Fibroblast of upper back skin (primary cell): ENCODE measurements around the gene SLCO4A1.
A peak's percentile ranks its signal among the peaks of the same experiment; 100 is the strongest.

Experiments
- DNase-seq: peaks from one replicate; pipeline ENCODE4 v3.0.0-alpha.2; 2013

The SLCO4A1 gene

DNA sequence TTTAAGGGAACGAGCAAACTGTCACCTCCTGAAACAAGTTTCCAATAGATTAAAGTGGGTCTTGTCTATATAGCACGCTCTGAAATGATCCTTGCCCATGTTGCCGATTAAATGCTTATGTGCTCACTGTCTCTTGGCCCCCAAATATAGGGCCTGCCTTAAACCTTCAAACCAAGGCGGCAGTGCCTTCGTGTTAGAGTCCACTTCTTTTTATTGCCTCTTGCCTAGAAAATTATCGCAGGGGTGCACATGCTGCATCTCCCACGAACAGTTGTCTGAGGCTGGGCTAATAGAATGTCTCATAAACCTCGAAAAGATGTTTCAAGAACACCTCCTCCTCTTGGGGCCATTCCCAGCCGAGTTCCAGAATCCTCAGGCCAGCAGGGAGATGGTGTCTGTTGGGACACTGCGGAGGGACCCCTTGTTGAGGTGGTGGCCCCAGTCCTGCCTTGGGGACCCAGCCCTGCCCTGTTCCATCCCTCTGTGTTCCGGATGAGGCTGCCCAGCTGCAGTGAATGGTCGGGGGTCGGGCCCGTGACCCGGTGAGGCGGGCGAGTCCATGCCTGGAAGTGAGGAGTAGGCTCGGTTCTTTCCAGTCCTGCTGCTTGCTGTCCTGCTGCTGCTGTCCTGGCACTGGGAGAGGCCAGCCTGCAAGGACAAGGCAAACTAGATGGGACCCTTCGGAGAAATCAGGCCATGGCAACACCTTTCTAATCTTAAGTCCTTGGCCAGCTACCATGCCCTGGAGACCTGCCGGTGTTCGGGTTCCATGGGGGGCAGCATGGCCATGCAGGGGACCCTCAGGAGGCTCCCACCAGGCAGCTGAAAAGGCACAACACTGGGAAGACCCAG lies 34.7 kb upstream of the SLCO4A1 start:
- no peak for DNase-seq

DNA sequence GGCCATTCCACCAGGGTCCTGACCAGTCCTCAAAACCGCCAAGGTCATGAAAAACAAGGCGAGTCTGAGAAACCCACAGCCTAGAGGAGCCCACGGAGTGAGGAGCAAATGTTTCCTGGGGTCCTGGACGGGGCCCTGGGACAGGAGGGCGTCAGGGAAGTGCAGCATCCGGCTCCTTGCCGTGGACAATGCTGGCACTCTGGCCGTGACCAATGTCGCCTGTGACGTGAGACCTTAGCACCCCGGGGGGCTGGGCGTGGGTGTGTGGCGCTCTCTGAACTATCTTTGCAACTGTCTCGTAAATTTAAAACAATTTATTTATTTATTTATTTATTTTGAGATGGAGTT lies 34.1 kb upstream of the SLCO4A1 start:
- DNase-seq: no peak

DNA sequence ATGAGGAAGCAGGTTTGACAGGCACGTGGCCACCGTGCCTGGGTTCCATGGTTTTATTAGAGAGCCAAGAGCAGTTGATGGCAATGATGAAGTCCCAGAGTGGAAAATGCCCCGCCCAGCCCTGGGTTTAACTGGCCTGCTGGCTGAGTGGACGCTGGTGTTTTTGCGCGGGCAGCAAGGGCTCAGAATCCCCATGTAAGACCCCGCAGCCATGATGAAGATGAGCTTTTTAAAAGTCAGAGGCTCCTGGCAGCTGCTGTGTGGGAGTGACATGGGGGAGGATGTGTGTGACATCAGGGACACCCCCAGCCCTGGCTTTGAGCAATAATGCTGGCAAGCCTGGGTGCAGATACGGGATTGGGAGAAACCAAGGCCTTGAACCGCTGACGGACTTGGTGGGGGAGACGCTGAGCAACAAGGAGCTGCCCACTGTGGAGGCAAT lies 33.0 kb upstream of the SLCO4A1 start:
- no peak for DNase-seq

DNA sequence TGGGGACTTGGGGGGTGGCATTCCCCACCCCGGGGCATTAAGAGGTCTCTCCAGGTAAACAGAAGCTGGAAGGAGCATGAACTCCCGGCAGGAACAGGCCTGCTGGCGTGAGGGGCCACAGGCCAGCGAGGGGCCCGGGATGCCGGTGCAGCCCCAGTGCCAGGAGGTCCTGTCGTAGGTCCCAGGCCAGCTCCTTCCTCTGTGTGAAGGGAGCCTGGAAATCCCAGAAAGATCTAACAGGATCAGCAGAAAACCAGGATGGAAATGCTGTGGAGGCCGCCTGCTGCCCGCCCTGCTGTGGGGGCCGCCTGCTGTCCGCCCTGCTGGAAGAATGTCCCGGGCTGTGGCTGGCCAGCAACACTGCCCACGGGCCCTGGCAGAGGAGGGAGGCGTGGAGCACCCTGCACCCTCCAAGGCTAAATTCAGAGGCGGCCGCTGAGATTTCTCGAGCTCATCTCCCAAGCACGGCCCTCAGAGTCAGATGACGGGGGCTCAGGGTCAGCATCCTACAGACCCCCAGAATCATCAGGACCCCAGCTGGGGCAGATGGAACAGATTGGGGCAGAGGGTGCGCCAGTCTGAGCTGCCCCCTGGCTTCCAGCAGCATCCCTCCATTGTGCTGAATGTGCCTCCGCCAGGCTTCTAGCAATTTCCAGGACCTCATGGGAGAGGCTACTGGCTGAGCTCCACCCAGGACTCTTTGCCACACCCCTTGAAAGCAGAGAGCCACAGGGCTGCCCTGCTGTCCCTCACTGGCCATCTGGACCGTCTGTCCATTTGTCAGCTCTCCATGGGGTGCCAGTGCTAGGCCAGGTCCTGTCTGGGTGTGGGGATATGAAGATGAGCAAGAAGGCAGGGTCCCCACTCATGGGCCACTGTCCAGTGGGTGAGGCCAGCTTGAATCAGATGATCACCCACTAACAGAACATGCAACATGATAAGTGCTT lies 32.2 kb upstream of the SLCO4A1 start:
- DNase-seq: no peak

DNA sequence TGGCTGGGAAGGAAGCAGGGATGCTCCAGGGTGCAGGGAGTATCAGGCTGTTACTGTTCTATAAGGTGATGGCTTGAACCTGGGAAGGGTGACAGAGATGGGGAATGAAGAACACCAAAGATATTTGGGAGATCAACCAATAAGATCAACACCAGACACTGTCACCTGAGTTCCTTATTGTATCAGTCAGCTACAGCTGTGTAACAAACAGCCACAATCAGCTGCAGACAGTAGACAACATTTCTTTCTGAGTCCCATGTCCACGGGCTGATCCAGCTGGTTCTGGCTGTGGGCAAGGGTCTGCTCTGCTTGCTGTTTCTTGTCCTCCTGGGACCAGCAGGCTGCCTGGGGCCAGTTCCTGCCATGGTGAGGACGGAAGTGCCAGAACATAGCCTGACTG lies 31.3 kb upstream of the SLCO4A1 start:
- no peak for DNase-seq

DNA sequence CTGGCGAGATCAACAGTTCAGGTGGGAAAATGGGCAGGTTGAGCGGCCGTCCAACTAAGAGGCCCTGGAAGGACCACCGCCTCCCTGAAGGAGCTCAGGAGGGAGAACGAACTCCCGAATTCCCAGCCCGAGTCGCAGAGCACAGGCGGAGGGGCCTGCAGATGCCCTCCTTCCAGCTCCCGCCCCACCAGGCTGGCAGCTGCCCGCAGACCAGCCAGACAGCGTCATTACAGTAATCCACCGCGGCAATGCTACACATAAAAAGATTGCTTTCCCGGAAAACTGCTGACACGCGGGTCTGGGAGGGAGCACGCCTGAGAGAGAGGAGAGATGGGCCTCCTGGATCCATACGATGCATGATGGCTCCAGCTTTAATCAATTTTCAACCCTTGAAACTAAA lies 30.5 kb upstream of the SLCO4A1 start:
- DNase-seq: no peak

DNA sequence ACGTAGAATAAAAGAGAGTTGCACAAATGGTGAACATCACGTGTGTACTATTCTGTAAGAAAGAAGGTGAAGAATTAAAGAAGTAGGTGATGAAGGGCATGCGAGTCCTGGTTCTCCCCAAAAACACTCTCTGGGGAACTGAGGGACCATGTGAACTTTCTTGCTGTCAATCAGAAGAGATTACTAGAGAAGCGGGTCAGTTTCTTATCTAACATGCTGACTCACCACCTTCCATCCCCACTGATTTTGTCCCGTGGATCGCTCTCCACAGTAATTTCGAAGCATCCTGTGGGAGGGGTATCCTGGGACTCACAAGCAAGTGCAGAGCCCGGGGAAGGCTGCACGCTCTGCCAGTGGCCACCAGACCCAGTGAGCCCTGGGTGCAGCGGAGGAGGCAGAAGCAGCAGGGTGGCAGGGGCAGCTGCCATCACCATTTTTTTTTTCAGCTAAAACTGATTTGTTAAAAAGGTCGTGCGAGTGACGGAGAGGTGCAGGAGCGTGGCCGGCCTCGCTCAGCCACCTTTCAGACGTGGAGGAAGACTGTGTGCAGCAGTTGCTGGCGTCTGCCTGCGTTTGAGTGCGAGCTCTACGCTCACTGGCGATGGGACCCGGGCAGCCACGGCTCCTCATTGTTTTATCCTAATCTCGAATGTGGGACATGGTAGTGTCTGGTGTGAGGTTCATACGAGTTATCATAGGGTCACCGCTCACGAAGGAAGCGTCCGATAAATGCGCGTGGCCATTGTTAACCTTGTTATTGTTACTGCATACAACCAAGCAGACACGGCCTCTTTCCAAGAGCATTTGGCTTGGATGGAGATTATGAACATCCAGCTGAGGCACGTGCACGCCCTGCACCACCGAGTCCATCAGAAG lies 28.0 kb upstream of the SLCO4A1 start:
- DNase-seq: no peak

DNA sequence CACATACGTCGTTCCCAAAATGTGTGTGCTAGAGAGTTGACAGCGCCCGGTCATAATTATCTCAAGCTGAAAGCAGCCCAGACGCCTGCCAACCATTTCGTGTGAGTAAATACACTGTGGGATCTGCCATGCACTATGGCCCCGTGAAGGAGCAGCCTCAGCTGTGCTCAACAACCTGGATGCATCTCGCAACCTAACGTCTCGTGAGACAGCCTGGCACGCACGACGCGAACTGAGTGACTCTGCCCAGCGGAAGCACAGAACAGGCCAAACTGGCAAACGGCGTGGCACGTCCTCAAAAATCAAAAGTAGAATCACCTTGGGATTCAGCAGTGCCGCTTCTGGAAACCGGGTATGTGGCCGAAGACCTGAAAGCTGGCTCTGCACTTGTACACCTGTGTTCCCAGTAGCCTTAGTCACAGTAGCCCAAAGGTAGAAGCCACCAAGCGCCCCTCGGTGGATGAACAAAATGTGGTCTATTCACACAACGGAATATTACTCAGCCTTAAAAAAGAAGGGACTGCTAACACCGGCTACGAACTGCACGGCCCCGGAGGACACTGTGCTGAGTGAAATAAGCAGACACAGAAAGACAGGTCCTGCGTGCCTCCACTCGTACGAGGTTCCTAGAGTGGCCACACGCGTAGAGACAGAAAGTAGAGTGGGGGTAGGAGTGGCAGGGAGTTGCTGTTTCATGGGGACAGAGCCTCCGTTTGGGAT lies 27.2 kb upstream of the SLCO4A1 start:
- no peak for DNase-seq

DNA sequence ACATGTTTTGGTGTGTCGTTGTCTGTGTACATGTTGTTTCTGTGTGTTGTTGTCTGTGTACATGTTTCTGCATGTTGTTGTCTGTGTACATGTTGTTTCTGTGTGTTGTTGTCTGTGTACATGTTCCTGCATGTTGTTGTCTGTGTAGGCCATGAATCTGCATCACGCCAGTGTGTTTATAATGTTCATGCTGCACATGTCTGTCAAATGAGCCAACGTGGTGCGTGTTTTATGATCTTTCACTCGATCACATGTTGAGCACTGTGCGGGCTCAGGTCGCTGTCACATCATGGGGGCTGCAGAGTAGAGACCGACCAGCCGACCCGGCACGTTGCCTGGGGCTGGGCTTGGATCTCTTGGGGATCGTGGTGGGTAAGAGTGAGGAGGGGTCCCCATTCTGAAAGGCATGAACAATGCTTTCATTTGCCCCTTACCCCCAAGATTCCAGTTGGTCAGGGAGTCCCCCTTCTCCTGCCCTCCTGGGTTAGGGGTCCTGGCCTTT lies 26.5 kb upstream of the SLCO4A1 start:
- no peak for DNase-seq

DNA sequence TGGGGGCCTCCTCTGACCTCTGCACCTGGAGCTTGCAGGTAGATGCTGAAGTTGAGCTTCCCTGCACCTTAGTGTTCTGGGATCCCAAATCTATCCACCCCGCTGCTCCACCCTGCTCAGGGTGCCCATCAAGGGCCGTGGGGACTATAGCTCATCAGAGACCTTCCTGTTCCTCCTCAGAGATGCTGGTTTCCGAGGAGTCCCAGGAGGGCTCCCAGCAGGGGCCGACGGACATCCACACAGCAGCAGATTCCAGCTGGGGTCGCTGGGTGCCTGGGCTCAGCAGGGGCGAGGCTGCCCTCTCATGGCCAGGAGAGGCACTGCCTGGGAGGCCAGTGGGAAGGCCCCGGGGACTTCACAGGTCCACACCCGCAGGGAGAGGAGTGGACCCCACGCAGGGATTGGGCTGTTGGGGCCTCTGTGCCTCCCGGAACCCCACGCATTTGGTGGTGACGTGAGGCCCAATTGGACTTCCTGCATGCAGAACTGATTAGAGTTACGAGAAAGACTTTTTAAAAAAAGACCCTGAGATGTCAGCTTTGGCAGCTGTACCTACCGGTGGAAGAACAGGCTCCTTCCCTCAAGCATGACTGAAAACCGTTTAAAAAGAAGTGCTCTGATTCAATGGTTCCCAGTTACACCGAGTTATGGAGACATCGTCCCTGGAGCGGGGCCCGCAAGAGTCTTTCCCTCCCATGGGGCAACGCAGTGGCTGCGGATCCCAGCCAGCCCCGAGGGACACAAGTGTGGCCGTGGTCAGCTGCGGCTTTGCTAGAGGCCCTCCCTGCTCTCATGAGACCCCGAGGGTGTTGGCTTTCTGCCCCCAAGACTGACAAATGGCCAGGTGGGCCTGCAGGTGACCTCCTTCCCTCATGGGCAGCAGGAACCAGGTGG lies 25.3 kb upstream of the SLCO4A1 start:
- DNase-seq: peak; percentile 47

DNA sequence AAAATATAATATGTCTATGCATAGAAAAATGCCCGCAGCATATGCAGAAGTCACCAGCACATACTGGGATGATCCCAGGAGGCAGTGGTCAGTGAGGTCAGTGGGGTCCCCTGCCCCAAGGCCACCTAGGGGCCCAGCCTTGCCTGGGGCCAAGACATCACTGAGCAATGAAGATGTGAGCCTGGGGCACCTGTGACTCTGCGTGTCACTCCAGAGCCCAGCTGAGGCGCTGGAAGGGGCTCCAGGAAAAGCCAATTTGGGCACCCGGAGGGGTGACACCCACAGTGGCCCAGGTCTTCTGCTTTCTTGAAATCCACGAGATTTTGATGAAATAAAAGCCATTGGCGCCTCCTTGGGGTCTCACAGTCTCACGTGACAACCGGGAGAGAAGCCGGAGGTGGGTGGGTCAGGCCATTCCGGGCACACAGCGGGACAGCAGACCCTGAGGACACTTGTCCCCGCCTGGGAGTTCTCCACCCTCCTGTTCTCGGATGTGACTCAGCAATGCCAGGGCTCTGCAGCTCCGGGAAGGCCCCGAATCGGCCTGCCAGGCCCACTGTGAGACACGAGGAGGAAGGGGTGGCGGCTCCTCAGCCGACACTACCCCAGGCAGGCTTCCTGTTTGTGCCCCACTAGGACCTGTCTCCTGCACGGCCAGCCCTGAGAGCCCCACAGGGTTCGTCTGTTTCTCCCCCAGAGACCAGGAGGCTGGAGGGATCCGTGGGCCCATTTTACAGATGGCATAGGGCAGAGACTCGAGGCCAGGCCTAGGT lies 24.4 kb upstream of the SLCO4A1 start:
- DNase-seq: no peak

DNA sequence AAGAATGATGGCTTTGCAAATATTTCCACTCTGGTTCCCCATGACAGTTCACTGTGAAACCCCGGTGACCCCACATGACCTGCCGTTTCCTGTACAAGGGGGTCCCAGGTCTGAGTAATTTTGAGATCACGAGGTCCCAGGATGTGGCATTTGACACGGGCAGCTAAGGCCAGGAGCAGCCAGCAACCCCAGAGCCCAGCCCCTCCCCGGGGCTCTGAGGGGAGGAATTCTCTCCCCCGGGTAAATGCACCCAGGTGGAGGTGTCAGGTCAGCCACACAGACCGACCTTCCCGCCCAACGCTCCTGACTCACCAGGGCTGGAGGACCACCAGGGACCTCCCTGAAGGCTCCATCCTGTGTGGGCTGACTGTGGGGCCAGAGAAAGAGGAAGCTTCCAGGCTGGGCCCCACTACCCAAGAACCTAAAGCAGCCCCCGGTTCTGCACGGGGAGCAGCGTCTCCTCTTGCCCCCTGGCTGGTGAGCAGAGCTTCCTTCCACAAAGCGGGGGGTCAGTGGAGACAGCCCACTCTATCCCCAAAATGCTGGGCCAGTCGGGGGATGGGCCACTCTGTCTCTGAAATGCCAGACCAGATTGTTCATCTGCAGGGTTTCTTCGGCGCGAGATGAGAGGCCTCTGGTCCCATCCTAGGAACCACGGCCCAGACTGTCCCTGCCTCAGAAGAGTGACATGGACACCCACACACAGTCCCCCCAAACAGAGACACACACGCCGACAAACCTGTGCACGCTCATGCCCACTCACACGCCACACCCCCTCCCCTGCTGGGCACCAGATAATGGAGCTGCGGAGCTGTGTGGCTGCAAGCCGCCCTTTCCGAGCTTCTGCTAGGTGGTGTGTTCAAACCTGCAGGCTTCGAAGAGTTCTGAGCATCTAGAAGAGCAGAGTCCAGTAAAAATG lies 23.4 kb upstream of the SLCO4A1 start:
- no peak for DNase-seq

DNA sequence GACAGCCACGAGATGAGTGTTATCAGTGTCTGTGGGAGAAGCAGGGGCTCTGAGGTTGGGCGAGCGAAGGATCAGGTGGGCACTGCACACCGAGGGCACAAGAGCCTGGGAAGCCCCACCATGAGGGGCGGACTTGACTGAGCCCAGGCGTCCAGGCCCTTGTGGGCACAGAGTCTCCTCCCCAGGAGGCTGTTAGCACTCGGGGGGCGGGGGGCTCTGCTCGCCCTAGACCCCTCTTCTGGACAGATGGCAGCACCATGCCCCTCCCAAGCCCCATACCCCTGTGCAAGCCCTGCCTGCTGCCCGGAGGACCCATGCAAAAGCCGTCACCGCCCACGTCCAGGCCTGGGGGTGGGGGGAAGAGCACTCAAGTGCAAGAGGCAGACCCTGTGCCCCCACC lies 21.7 kb upstream of the SLCO4A1 start:
- DNase-seq: no peak

DNA sequence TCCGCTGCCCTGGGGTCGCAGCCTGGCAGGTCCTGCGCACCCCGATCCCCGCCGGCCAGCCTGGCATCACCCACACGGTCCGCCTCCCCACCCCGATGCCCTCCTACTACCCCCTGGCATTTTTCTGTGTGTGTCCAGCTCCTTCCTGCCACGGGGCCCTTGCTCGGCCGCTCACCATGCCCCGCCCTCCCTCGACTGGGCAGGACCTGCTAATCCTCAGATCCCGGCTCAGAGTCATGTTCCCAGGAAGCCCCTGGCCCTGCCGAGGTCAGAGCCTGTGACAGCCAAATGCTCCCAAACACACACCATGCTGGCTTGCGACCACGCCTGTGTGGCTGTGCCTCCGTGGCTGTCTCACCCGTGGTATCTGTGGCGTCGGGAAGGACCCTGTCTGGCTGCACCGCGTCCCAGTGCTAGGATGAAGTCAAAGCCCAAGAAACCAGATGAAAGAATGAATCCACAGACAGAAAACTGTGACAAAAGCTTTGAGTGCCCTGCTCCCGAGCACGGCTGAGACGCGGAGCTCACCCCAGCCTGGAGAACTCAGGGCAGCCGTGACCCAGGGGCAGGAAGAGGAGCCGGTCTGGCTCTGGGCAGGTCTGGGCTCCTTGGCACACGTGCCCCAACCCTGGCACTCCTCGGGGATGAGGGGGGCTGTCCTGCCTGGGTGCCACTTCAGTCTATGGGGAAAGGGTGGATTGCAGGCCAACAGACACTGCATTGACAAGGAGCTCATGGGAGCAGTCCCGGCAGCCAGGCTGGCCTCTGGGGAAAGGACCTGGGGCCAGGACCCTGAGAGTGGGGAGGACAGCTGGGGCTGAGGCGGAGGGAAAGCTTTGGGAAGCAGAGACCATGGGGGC lies 20.8 kb upstream of the SLCO4A1 start:
- DNase-seq: no peak

DNA sequence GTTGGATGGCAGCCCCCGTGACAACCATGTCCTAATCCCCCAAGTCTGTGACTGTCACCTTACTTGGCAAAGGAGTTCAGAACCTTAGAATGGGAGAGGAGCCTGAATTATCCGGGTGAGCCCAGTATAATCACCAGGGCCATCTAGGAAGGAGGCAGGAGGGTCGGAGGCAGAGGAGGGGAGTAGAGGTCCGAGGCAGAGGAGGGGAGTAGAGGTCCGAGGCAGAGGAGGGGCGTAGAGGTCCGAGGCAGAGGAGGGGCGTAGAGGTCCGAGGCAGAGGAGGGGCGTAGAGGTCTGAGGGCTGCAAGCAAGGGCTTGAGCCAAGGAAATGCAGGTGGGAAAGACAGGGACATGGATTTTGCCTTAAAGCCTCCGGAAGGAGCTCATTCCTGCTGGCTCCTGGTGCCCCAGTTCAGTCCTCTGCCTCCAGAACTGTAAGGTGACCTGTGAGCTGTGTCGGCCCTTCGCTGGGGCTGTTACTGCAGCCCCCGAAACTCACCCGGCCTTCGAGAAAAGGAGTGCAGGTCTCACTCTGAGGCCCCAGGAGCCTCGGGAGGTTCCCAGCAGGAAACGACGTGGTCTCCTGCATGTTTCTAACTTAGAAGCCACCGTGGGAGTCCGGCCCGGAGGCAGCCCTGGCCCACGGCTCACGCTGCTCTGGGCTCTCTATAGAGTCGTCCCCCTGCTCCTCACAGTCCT lies 20.0 kb upstream of the SLCO4A1 start:
- no peak for DNase-seq

DNA sequence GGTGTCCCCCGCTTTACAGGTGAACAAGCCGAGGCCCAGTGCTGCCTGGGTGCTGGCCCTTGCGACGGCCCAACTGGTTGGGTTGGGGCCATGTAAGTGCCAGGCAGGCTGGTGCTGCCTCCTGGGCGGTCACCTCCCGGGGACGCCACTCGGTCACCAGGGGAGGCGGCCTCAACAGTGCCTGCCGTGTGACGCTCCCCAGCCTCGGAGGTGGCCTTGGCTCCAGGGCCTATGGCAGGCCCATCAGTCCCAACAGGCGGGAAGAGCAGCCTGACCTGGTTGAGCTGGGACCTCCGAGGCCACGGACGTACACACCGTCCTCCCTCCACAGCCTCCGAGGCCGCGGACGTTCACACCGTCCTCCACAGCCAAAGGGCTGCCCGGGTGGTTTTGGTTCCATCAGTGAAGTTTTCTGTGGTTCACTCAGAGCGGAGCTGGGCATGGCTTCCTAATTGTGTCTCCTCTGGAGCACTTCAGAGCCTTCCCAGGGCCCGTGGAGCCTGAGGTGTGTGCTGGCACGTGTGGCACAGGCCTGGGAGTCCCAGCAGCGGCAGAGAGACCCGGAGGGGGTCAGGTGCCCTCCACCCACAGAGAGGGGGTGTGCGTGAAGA lies 19.3 kb upstream of the SLCO4A1 start:
- DNase-seq: no peak
